IMR-90 (cell line): ENCODE data around the gene CDCA4. TPM values are rescaled to one million over a fixed set of nuclear protein-coding genes. Genes with fewer than 3 reads are reported as not detected.

Experiments
- ATAC-seq: fragments of 200-7000 bp; cut with Tn5 transposase; 2 replicates; pipeline ENCODE4 v1.9.1; 2020; ENCODE audit warnings: low read depth, mild to moderate bottlenecking, moderate library complexity
- BruUV-seq: library from RNA; stranded (reverse); fragments of 400-500 nt; replicated peaks from 2 replicates; lab custom pipeline; 2021; lab: Mats Ljungman, UMichigan
- CTCF ChIA-PET: fragments of 300-600 bp; formaldehyde crosslinking; extraction: SDS; loops from one replicate; lab custom pipeline; 2021; ENCODE audit warnings: antibody characterized with exemption; lab: Yijun Ruan, JAX
- POLR2A ChIA-PET: fragments of 300-600 bp; sonication (Branson Sonifier 250); formaldehyde crosslinking; loops from one replicate; lab custom pipeline; 2022; ENCODE audit warnings: antibody characterized with exemption; ENCODE audit not compliant: unreplicated experiment; lab: Charles Lee
- DNase-seq: peaks from one replicate; pipeline ENCODE4 v3.0.0; 2013
- H2AFZ ChIP-seq: replicated peaks from 2 replicates; pipeline ENCODE3; 2013; ENCODE audit warnings: low read length, mild to moderate bottlenecking; ENCODE audit not compliant: poor library complexity
- H2AK5ac ChIP-seq: 2 replicates; pipeline ENCODE4 v1.6.1; 2013; ENCODE audit warnings: low read depth, low read length, inconsistent platforms
- H2AK9ac ChIP-seq: replicated peaks from 2 replicates; pipeline ENCODE3; 2013; ENCODE audit warnings: mild to moderate bottlenecking, low read depth, low read length, moderate library complexity; ENCODE audit not compliant: poor library complexity
- H2BK120ac ChIP-seq: 2 replicates; pipeline ENCODE4 v1.6.1; 2013; ENCODE audit warnings: low read depth, low read length, inconsistent platforms
- H2BK15ac ChIP-seq: 3 replicates; pipeline ENCODE4 v1.6.1; 2013; ENCODE audit warnings: low read depth, low read length, inconsistent platforms
- H2BK20ac ChIP-seq: 2 replicates; pipeline ENCODE4 v1.6.1; 2013; ENCODE audit warnings: low read depth, mild to moderate bottlenecking, inconsistent platforms, low read length, moderate library complexity
- H2BK5ac ChIP-seq: 2 replicates; pipeline ENCODE4 v1.6.1; 2013; ENCODE audit warnings: mild to moderate bottlenecking, low read depth, low read length, inconsistent platforms; ENCODE audit not compliant: poor library complexity, severe bottlenecking
- H3K14ac ChIP-seq: replicated peaks from 2 replicates; pipeline ENCODE4 v1.6.1; 2013; ENCODE audit warnings: low read depth, low read length, inconsistent platforms
- H3K18ac ChIP-seq: 2 replicates; pipeline ENCODE4 v1.6.1; 2013; ENCODE audit warnings: low read depth, low read length, control low read depth
- H3K23ac ChIP-seq: 2 replicates; pipeline ENCODE4 v1.6.1; 2013; ENCODE audit warnings: low read depth, low read length, inconsistent platforms
- H3K27ac ChIP-seq: 2 replicates; pipeline ENCODE4 v1.5.1; 2013; ENCODE audit warnings: mild to moderate bottlenecking, control low read depth, low read length; ENCODE audit not compliant: insufficient read depth
- H3K27me3 ChIP-seq: 2 replicates; pipeline ENCODE4 v1.6.1; 2013; ENCODE audit warnings: low read length; ENCODE audit not compliant: control insufficient read depth, insufficient read depth
- H3K36me3 ChIP-seq: 2 replicates; pipeline ENCODE4 v1.6.1; 2013; ENCODE audit warnings: low read length, mixed read lengths; ENCODE audit not compliant: control insufficient read depth, insufficient read depth
- H3K4ac ChIP-seq: 2 replicates; pipeline ENCODE4 v1.6.1; 2013; ENCODE audit warnings: low read depth, low read length, inconsistent platforms
- H3K4me1 ChIP-seq: 2 replicates; pipeline ENCODE4 v1.6.1; 2013; ENCODE audit warnings: low read length, mixed read lengths; ENCODE audit not compliant: control insufficient read depth, insufficient read depth
- H3K4me2 ChIP-seq: 2 replicates; pipeline ENCODE4 v1.6.1; 2013; ENCODE audit warnings: low read depth, mild to moderate bottlenecking, control low read depth, low read length, moderate library complexity
- H3K4me3 ChIP-seq: 2 replicates; pipeline ENCODE4 v1.5.1; 2013; ENCODE audit warnings: low read depth, mild to moderate bottlenecking, control low read depth, low read length, moderate library complexity; ENCODE audit not compliant: insufficient read depth
- H3K56ac ChIP-seq: 2 replicates; pipeline ENCODE4 v1.6.1; 2013; ENCODE audit warnings: low read length, inconsistent platforms; ENCODE audit not compliant: insufficient read depth; ENCODE audit errors: extremely low read depth
- H3K79me1 ChIP-seq, 2 experiments: 2 replicates each; pipeline ENCODE4 v1.6.1; 2013; ENCODE audit warnings: low read length in 2 of 2, inconsistent platforms in 1 of 2, low read depth in 1 of 2
- H3K9ac ChIP-seq: 2 replicates; pipeline ENCODE4 v1.6.1; 2013; ENCODE audit warnings: low read depth, low read length, control low read depth
- H3K9me1 ChIP-seq: 2 replicates; pipeline ENCODE4 v1.6.1; 2013; ENCODE audit warnings: low read length, inconsistent platforms; ENCODE audit not compliant: insufficient read depth
- H3K9me3 ChIP-seq: 2 replicates; pipeline ENCODE4 v1.6.1; 2013; ENCODE audit warnings: low read length; ENCODE audit not compliant: control insufficient read depth, insufficient read depth
- H4K20me1 ChIP-seq: 2 replicates; pipeline ENCODE4 v1.6.1; 2013; ENCODE audit warnings: low read length, inconsistent platforms; ENCODE audit not compliant: insufficient read depth
- H4K5ac ChIP-seq: 2 replicates; pipeline ENCODE4 v1.6.1; 2013; ENCODE audit warnings: mild to moderate bottlenecking, low read depth, low read length, control low read depth
- H4K8ac ChIP-seq, 2 experiments: 2 replicates each; pipeline ENCODE4 v1.6.1; 2013; ENCODE audit warnings: low read depth in 2 of 2, low read length in 2 of 2, control low read depth in 1 of 2, inconsistent platforms in 1 of 2
- H4K91ac ChIP-seq: 2 replicates; pipeline ENCODE4 v1.6.1; 2013; ENCODE audit warnings: low read depth, low read length, inconsistent platforms; ENCODE audit not compliant: insufficient read depth
- CEBPB ChIP-seq: IDR thresholded peaks from 2 replicates; pipeline ENCODE4 v1.6.1; 2012; ENCODE audit warnings: low read depth, low read length, improper control_type of control experiment
- CHD1 ChIP-seq: IDR thresholded peaks from 2 replicates; pipeline ENCODE4 v1.6.1; 2012; ENCODE audit warnings: low read depth, low read length, improper control_type of control experiment
- FOS ChIP-seq: fragments of 150-350 bp; IDR thresholded peaks from 2 replicates; pipeline ENCODE4 v1.6.1; 2016; ENCODE audit warnings: low read depth, low read length
- MAZ ChIP-seq: IDR thresholded peaks from 2 replicates; pipeline ENCODE4 v1.6.1; 2012; ENCODE audit warnings: low read depth, mild to moderate bottlenecking, low read length, improper control_type of control experiment, moderate library complexity, borderline replicate concordance
- MXI1 ChIP-seq: IDR thresholded peaks from 2 replicates; pipeline ENCODE4 v1.6.1; 2012; ENCODE audit warnings: low read depth, mild to moderate bottlenecking, low read length, moderate library complexity, borderline replicate concordance
- NFE2L2 ChIP-seq: fragments of 150-350 bp; IDR thresholded peaks from 2 replicates; pipeline ENCODE4 v1.6.1; 2016; ENCODE audit warnings: low read depth, mild to moderate bottlenecking, low read length
- RAD21 ChIP-seq: IDR thresholded peaks from 2 replicates; pipeline ENCODE4 v1.6.1; 2012; ENCODE audit warnings: low read length, improper control_type of control experiment
- RCOR1 ChIP-seq: IDR thresholded peaks from 2 replicates; pipeline ENCODE4 v1.6.1; 2012; ENCODE audit warnings: mild to moderate bottlenecking, low read length, improper control_type of control experiment; ENCODE audit not compliant: insufficient replicate concordance
- RFX5 ChIP-seq: IDR thresholded peaks from 2 replicates; pipeline ENCODE4 v1.8.0; 2012; ENCODE audit warnings: low read depth, mild to moderate bottlenecking, low read length, moderate library complexity
- SMC3 ChIP-seq: fragments of 150-350 bp; IDR thresholded peaks from 2 replicates; pipeline ENCODE4 v1.6.1; 2016; ENCODE audit warnings: low read depth, mild to moderate bottlenecking, antibody characterized with exemption, low read length, moderate library complexity
- WGBS, 2 experiments: methylation state at CpG; one replicate each; pipeline versions ENCODE4 v1.1.5 to v1.1.7; 2013; ENCODE audit warnings: missing lambda C conversion rate in 2 of 2; ENCODE audit not compliant: insufficient read length in 1 of 2; ENCODE audit errors: extremely low coverage in 2 of 2; 5-methylcytosine and 5-hydroxymethylcytosine counted together
- dilution Hi-C: fragments of 300-500 bp; cut with HindIII; formaldehyde crosslinking; loops from one replicate; pipeline ENCODE4 v1.14.3; 2018; ENCODE audit warnings: low sequenced_read_pairs; ENCODE audit not compliant: unreplicated experiment
- in situ Hi-C: fragments of 300-500 bp; cut with MboI; formaldehyde crosslinking; loops from 3 replicates; pipeline ENCODE4 v1.14.3; 2019; ENCODE audit warnings: low sequenced_read_pairs, inconsistent platforms, mixed read lengths
- intact Hi-C: fragments of 100-400 bp; cut with micrococcal nuclease; formaldehyde crosslinking; loops from 2 replicates; pipeline ENCODE4 v1.10.0; 2022
- polyA plus RNA-seq, 3 experiments: library from polyadenylated mRNA; depleted of rRNA; stranded (reverse); fragments of >200 nt; gene quantifications; 2 replicates each; pipeline ENCODE4 v1.2.3, GENCODE V29; 2012; ENCODE audit warnings: low replicate concordance in 1 of 3
- total RNA-seq: library from RNA; depleted of rRNA; stranded (reverse); fragments of >200 nt; gene quantifications from 2 replicates; pipeline ENCODE4 v1.2.3, GENCODE V29; 2012
- TF ChIP-seq, protein P1 (sequence below): conservative IDR thresholded peaks from 2 replicates; pipeline ENCODE4 v1.5.1; 2012; ENCODE audit warnings: mild to moderate bottlenecking, low read depth, low read length, improper control_type of control experiment
- TF ChIP-seq, protein P2 (sequence below): fragments of 150-350 bp; IDR thresholded peaks from 2 replicates; pipeline ENCODE4 v1.6.1; 2017; ENCODE audit warnings: mild to moderate bottlenecking, antibody characterized with exemption, low read length, low read depth
- TF ChIP-seq, protein P3 (sequence below): fragments of 150-350 bp; IDR thresholded peaks from 2 replicates; pipeline ENCODE4 v1.6.1; 2016; ENCODE audit warnings: low read depth, mild to moderate bottlenecking, low read length, moderate library complexity, borderline replicate concordance

Gene CDCA4
- total and polyA plus RNA-seq, 2 of the 4 experiments (the other 2 are of a cell fraction), result 17.7 to 18.6 TPM

DNA sequence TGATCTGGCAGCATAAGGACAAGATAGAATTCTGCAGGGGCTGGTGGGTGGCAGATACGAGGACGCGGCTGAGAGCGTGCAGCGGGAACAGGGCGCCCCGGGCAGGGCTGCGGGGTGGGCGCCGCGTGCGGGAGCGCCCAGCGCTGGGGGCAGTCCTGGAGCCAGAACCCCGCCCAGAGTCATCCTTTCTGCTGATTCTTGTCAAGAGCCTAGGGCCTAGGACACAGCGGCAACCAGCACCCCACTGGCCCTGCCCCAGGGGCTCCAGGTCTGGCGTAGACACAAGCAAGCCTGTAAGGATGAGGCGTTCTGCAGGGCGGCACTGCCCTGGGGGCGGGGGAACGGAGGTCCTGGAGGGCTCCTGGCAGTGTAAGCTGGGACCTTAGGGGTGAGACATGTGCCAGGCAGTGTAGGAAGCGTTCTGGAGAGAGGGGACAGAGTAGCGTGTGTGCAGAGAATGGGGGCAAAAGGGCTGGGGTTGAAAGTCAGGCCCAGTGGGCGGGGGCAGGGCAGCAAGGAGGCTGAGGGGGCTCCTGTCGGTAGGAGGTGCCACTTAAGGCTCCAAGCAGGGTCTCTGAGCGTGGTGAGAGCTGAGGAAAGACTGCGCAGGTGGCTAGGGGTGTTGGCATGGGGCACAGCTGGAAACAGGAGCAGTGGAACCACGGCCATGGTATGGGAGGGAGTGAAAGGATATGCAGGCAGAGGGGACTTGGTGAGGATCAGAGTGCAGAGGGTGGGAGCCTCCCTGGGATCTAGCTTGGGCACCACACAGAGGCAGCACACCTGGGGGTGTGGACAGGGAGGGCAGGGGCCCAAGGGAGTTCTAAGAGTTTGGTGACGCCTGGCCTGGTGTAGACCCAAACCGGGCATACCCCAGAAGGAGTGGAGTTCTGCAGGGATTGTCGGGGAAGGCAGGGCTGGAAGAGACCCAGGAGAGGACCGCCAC is 41.9 kb downstream of the CDCA4 start:
- Histone ChIP-seq H3K79me1 (no peaks in the 10 kb centered on the region), H2AK5ac (no peak overlapping the region), H3K14ac (no peak overlapping the region), H2BK15ac (no peak overlapping the region), H3K36me3 (no peaks in the 10 kb centered on the region), H3K9ac (no peak overlapping the region), H3K56ac (no peak overlapping the region), H3K4me3 (peak overlapping the region; percentile 41; the same call in 1 of the 2 replicates), H3K4ac (no peak overlapping the region), H3K9me1 (peaks cover 8% of the 10 kb centered on the region; the same call in 1 of the 2 replicates), H2AFZ (peak overlapping the region; percentile 83), H4K91ac (no peak overlapping the region), H3K27me3 (no peaks in the 10 kb centered on the region), H2BK20ac (no peak overlapping the region), H3K18ac (no peak overlapping the region), H2BK5ac (no peak overlapping the region), H3K27ac (no peak overlapping the region), H3K9me3 (no peaks in the 10 kb centered on the region), H3K4me2 (peak overlapping the region; percentile 74), H2BK120ac (no peak overlapping the region), H4K5ac (no peak overlapping the region), H3K4me1 (peaks cover 18% of the 10 kb centered on the region), H4K8ac (0 out of 4 replicates have a peak overlapping the region, but pooled peaks of 1 of the 2 experiments have one; percentile 60), H2AK9ac (no peak overlapping the region), H3K23ac (no peak overlapping the region), H4K20me1 (0 out of 2 replicates have a peak, but pooled peaks cover 3% of the 10 kb centered on the region)
- TF ChIP-seq CEBPB (no peak), CHD1 (no peak), RFX5 (no peak), NFE2L2 (no peak), FOS (no peak), RCOR1 (no peak), MAZ (no peak), RAD21 (no peak), SMC3 (no peak), MXI1 (no peak)
- TF ChIP-seq, protein P1, sequence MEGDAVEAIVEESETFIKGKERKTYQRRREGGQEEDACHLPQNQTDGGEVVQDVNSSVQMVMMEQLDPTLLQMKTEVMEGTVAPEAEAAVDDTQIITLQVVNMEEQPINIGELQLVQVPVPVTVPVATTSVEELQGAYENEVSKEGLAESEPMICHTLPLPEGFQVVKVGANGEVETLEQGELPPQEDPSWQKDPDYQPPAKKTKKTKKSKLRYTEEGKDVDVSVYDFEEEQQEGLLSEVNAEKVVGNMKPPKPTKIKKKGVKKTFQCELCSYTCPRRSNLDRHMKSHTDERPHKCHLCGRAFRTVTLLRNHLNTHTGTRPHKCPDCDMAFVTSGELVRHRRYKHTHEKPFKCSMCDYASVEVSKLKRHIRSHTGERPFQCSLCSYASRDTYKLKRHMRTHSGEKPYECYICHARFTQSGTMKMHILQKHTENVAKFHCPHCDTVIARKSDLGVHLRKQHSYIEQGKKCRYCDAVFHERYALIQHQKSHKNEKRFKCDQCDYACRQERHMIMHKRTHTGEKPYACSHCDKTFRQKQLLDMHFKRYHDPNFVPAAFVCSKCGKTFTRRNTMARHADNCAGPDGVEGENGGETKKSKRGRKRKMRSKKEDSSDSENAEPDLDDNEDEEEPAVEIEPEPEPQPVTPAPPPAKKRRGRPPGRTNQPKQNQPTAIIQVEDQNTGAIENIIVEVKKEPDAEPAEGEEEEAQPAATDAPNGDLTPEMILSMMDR, result no peak
- TF ChIP-seq, protein P2, sequence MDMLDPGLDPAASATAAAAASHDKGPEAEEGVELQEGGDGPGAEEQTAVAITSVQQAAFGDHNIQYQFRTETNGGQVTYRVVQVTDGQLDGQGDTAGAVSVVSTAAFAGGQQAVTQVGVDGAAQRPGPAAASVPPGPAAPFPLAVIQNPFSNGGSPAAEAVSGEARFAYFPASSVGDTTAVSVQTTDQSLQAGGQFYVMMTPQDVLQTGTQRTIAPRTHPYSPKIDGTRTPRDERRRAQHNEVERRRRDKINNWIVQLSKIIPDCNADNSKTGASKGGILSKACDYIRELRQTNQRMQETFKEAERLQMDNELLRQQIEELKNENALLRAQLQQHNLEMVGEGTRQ, result no peak
- TF ChIP-seq, protein P3, sequence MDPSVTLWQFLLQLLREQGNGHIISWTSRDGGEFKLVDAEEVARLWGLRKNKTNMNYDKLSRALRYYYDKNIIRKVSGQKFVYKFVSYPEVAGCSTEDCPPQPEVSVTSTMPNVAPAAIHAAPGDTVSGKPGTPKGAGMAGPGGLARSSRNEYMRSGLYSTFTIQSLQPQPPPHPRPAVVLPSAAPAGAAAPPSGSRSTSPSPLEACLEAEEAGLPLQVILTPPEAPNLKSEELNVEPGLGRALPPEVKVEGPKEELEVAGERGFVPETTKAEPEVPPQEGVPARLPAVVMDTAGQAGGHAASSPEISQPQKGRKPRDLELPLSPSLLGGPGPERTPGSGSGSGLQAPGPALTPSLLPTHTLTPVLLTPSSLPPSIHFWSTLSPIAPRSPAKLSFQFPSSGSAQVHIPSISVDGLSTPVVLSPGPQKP, result no peak
- ATAC-seq, result no peak
- no peak for DNase-seq
- in situ Hi-C loops, result no loop called here
- WGBS, 2 experiments, result 74% methylated on average over 10 of the region's 32 CpGs; no CpG with 5 or more reads in 1 of the 2 experiments
- no TSS peak for BruUV-seq
- POLR2A ChIA-PET, result interaction anchor here (0.6 kb wide), 1 partner anchor 11 kb away, joined by 3 read pairs; no protein-coding TSS in a partner anchor
- CTCF ChIA-PET, result no interaction called here
- dilution Hi-C loops, result no loop called here
- intact Hi-C loops, result no loop called here
